Upper lobe of left lung (tissue), 6 donors: ENCODE data around the gene PROX1. TPM values are rescaled to one million over a fixed set of nuclear protein-coding genes. Genes with fewer than 3 reads are reported as not detected.

Experiments used
- ATAC-seq, 2 donors: fragments of 200-7000 bp; cut with Tn5 transposase; one replicate each; pipeline ENCODE4 v1.9.1; 2022; ENCODE audit warnings: mild to moderate bottlenecking in 2 of 2, moderate library complexity in 2 of 2; ENCODE audit not compliant: low FRiP score in 2 of 2
- DNase-seq, 2 donors: peaks; one replicate each; pipeline ENCODE4 v3.0.0-alpha.2; 2019 to 2020
- H3K27ac ChIP-seq, 4 donors: fragments of 200-600 bp; sonication (generic); one replicate each; pipeline ENCODE4 v1.5.1; 2016 to 2019
- H3K27me3 ChIP-seq, 4 donors: fragments of 200-600 bp; sonication (generic); one replicate each; pipeline ENCODE4 v1.5.1; 2017 to 2019
- H3K36me3 ChIP-seq, 4 donors: fragments of 200-600 bp; sonication (generic); one replicate each; pipeline ENCODE4 v1.5.1; 2016 to 2019
- H3K4me1 ChIP-seq, 4 donors: fragments of 200-600 bp; sonication (generic); one replicate each; pipeline ENCODE4 v1.5.1; 2018 to 2019
- H3K4me3 ChIP-seq, 4 donors: fragments of 200-600 bp; sonication (generic); one replicate each; pipeline ENCODE4 v1.5.1; 2017 to 2019; ENCODE audit warnings: mild to moderate bottlenecking in 2 of 4, moderate library complexity in 1 of 4
- H3K9me3 ChIP-seq, 4 donors: fragments of 200-600 bp; sonication (generic); one replicate each; pipeline ENCODE4 v1.5.1; 2018 to 2019
- CTCF ChIP-seq, 6 experiments: fragments of 450-650 bp in 4 of 6; fragments of 200-600 bp in 2 of 6; sonication (generic) in 2 of 6; IDR thresholded peaks; one replicate each; pipeline ENCODE4 v1.5.1; 2016 to 2019; ENCODE audit warnings: antibody characterized with exemption in 6 of 6
- EP300 ChIP-seq, 4 donors: sonication (generic); formaldehyde crosslinking; IDR thresholded peaks; one replicate each; pipeline ENCODE4 v1.5.1; 2017; ENCODE audit warnings: antibody characterized with exemption in 4 of 4, control low read depth in 2 of 4
- POLR2A ChIP-seq, 4 donors: fragments of 450-650 bp; IDR thresholded peaks; one replicate each; pipeline ENCODE4 v1.5.1; 2016 to 2017; ENCODE audit warnings: antibody characterized with exemption in 4 of 4, mild to moderate bottlenecking in 2 of 4
- POLR2AphosphoS5 ChIP-seq, 2 donors: sonication (generic); formaldehyde crosslinking; IDR thresholded peaks; one replicate each; pipeline ENCODE4 v1.5.1; 2017; ENCODE audit warnings: antibody characterized with exemption in 2 of 2
- WGBS, 2 donors: methylation state at CpG; one replicate each; pipeline ENCODE4 v1.1.5; 2017 to 2018; 5-methylcytosine and 5-hydroxymethylcytosine counted together
- total RNA-seq, 6 donors: library from RNA; depleted of rRNA in 4 of 6; stranded (reverse); fragments of >200 nt in 4 of 6; gene quantifications; one replicate each; pipeline versions ENCODE4 v1.1.0 to v1.2.1, GENCODE V29; 2016 to 2021
- donor health status: DM: no; HTN: no; CAD: no; lungs with moderate emphysema.
- donor health status: DM: no; HTN: yes; CAD: no; lungs with severe emphysema.

The PROX1 gene
- total RNA-seq, 6 donors from 2014 or later, result 2.3 to 11.1 (median 3.8) TPM

DNA sequence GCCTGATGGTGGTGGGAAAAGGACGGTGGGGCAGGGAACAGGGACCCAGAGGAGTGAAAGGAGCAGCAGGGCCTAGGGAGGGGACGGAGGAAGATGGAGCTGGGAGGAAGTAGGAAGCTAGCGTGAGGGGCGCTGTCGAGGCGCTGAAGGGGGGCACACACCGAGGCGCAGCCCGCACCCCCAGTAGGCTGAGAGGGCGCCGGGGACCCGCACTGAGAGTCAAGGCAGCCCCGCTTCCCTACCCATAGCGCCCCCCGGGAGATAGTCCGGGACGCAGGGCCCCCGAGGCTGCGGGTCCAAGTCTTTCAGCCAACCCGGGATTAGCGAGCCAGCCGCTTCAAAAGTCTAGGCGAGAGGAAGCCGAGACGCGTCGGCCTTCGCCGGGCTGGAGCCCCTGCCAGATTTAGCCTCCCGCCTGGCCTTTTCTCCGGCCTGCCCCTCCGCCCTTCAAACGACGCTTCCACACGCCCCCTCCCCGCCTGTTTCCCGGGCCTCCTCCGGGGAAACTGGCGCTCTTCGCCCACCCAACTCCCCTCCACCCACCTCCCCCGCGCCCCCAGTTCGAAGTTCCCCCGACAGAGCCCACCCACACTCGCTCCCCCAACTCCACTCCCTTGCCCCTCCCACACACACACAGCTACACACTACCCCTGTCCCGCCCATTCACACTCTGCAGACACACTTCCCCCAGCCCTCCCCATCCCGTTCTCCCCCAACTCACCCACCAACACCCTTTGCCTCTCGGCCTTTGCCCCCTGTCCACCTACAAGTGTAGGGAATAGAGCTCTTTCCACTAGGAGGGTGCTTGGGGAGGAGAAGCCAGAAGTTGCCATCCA, 7.8 kb upstream of the PROX1 start:
- peak in 1 of 2 donors; percentile 57 for DNase-seq
- peak in 1 of 2 donors; percentile 15 for ATAC-seq
- Histone ChIP-seq H3K27ac (no peak overlapping the region), H3K27me3 (peaks cover 0 to 50% (median 20%) of the 10 kb centered on the region in 4 donors), H3K4me3 (no peak overlapping the region), H3K4me1 (peaks cover 10 to 18% (median 10%) of the 10 kb centered on the region in 4 donors), H3K9me3 (no peaks in the 10 kb centered on the region), H3K36me3 (no peaks in the 10 kb centered on the region)
- 10 to 12% methylated on average over 31 to 36 of the region's 48 CpGs for WGBS, 2 donors
- TF ChIP-seq EP300 (IDR thresholded peaks at IDR 0.05), result no peak
- TF ChIP-seq POLR2A (IDR thresholded peaks at IDR 0.05), result no peak
- TF ChIP-seq CTCF (IDR thresholded peaks at IDR 0.05), result no peak
- TF ChIP-seq POLR2AphosphoS5 (IDR thresholded peaks at IDR 0.05), result no peak

- peaks cover 1 to 59% (median 24%) of the 10 kb centered on the region in 4 donors for H3K27me3 ChIP-seq
- TF ChIP-seq CTCF (IDR thresholded peaks at IDR 0.05) (no peak), EP300 (IDR thresholded peaks at IDR 0.05) (no peak)
These were observed 6.9 kb upstream of the PROX1 start for GRCh38 chr1:213980906-213981305.

GRCh38 chr1:213982289-213982671, 5.5 kb upstream of the PROX1 start:
- DNase-seq (no peak), ATAC-seq (no peak)
- Histone ChIP-seq H3K36me3 (no peaks in the 10 kb centered on the region), H3K9me3 (no peaks in the 10 kb centered on the region), H3K27ac (no peak overlapping the region), H3K4me1 (peaks cover 18 to 29% (median 22%) of the 10 kb centered on the region in 4 donors), H3K4me3 (peak overlapping the region in 1 of 4 donors; percentile 29), H3K27me3 (peaks cover 1 to 68% (median 26%) of the 10 kb centered on the region in 4 donors)
- no peak for TF ChIP-seq CTCF (IDR thresholded peaks at IDR 0.05)
- 11 to 15% methylated on average over 6 to 8 of the region's 8 CpGs for WGBS, 2 donors

More at GRCh38 chr1:213980906-213981305, 6.9 kb upstream of the PROX1 start:
- WGBS, 2 donors, result 46 to 54% methylated on average over 4 of the region's 4 CpGs
- H3K27ac ChIP-seq, result no peak overlapping the region
- no peaks in the 10 kb centered on the region for H3K36me3 ChIP-seq
- H3K9me3 ChIP-seq, result no peaks in the 10 kb centered on the region
- ATAC-seq (no peak), DNase-seq (no peak)
- H3K4me1 ChIP-seq, result peaks cover 15 to 25% (median 16%) of the 10 kb centered on the region in 4 donors
- H3K4me3 ChIP-seq, result no peak overlapping the region

GRCh38 chr1:213982672-213983492, 4.9 kb upstream of the PROX1 start:
- H3K27me3 ChIP-seq, result peaks cover 1 to 68% (median 26%) of the 10 kb centered on the region in 4 donors
- peaks cover 24 to 33% (median 27%) of the 10 kb centered on the region in 4 donors for H3K4me1 ChIP-seq
- H3K9me3 ChIP-seq, result no peaks in the 10 kb centered on the region
- TF ChIP-seq EP300 (IDR thresholded peaks at IDR 0.05), result no peak
- no peak for TF ChIP-seq POLR2AphosphoS5 (IDR thresholded peaks at IDR 0.05)
- no peak for TF ChIP-seq CTCF (IDR thresholded peaks at IDR 0.05)
- no peak for TF ChIP-seq POLR2A (IDR thresholded peaks at IDR 0.05)
- ATAC-seq (peak in 1 of 2 donors; percentile 11), DNase-seq (peak in 1 of 2 donors; percentile 82)
- no peak overlapping the region for H3K27ac ChIP-seq
- no peaks in the 10 kb centered on the region for H3K36me3 ChIP-seq
- WGBS, 2 donors, result 2% methylated on average over 8 to 58 of the region's 79 CpGs
- peak overlapping the region in 3 of 4 donors; percentile 2 to 29 (median 26) for H3K4me3 ChIP-seq
